ENCODE results near the gene DHRS7. TPM values are rescaled to one million over a fixed set of nuclear protein-coding genes. Genes with fewer than 3 reads are reported as not detected.

DHRS7 gene
- 100 to 1,000 TPM in 7 of 9 donors, 10 to 100 TPM in 2; 92.8 to 248 (median 168) TPM for total RNA-seq
- 100 to 1,000 TPM in 1 of 3 donors, 10 to 100 TPM in 2; 41.3 to 134 (median 80.5) TPM for polyA plus RNA-seq
- long read RNA-seq, donor 1, transcript DHRS7-206 (2 exons, 563 nt): minor isoform, 42 of 159 reads
- long read RNA-seq, donor 1, transcript DHRS7-207 (4 exons, 924 nt): minor isoform, 5 of 159 reads
- long read RNA-seq, donor 1, transcript DHRS7-209 (7 exons, 1,322 nt): major isoform, 80 of 159 reads
- long read RNA-seq, donor 1, partial matches to known transcripts: 31 of 159 reads
- long read RNA-seq, donor 1, other reads (novel, unspliced or antisense): 0 of 159 reads
- long read RNA-seq, donor 2, transcript DHRS7-206 (2 exons, 563 nt): minor isoform, 15 of 133 reads
- long read RNA-seq, donor 2, transcript DHRS7-209 (7 exons, 1,322 nt): major isoform, 81 of 133 reads
- long read RNA-seq, donor 2, transcript DHRS7-207 (4 exons, 924 nt): minor isoform, 11 of 133 reads
- long read RNA-seq, donor 2, partial matches to known transcripts: 25 of 133 reads
- long read RNA-seq, donor 2, other reads (novel, unspliced or antisense): 0 of 133 reads
- long read RNA-seq, donor 3, transcript DHRS7-206 (2 exons, 563 nt): minor isoform, 24 of 102 reads
- long read RNA-seq, donor 3, transcript DHRS7-209 (7 exons, 1,322 nt): major isoform, 60 of 102 reads
- long read RNA-seq, donor 3, partial matches to known transcripts: 15 of 102 reads
- long read RNA-seq, donor 3, other reads (novel, unspliced or antisense): 0 of 102 reads
- long read RNA-seq, donor 4, transcript DHRS7-209 (7 exons, 1,322 nt): major isoform, 207 of 229 reads
- long read RNA-seq, donor 4, transcript DHRS7-206 (2 exons, 563 nt): minor isoform, 8 of 229 reads
- long read RNA-seq, donor 4, partial matches to known transcripts: 4 of 229 reads
- long read RNA-seq, donor 4, other reads (novel, unspliced or antisense): 5 of 229 reads
- long read RNA-seq, donor 5, transcript DHRS7-209 (7 exons, 1,322 nt): major isoform, 281 of 303 reads
- long read RNA-seq, donor 5, partial matches to known transcripts: 13 of 303 reads
- long read RNA-seq, donor 5, other reads (novel, unspliced or antisense): 6 of 303 reads
- long read RNA-seq, donor 6, transcript DHRS7-209 (7 exons, 1,322 nt): major isoform, 152 of 178 reads
- long read RNA-seq, donor 6, transcript DHRS7-206 (2 exons, 563 nt): minor isoform, 14 of 178 reads
- long read RNA-seq, donor 6, partial matches to known transcripts: 4 of 178 reads
- long read RNA-seq, donor 6, other reads (novel, unspliced or antisense): 8 of 178 reads
- long read RNA-seq, donor 7, transcript DHRS7-206 (2 exons, 563 nt): minor isoform, 5 of 53 reads
- long read RNA-seq, donor 7, transcript DHRS7-207 (4 exons, 924 nt): minor isoform, 9 of 53 reads
- long read RNA-seq, donor 7, transcript DHRS7-209 (7 exons, 1,322 nt): major isoform, 34 of 53 reads
- long read RNA-seq, donor 7, partial matches to known transcripts: 5 of 53 reads
- long read RNA-seq, donor 7, other reads (novel, unspliced or antisense): 0 of 53 reads
- long read RNA-seq, donor 8, transcript DHRS7-209 (7 exons, 1,322 nt): major isoform, 86 of 110 reads
- long read RNA-seq, donor 8, transcript DHRS7-206 (2 exons, 563 nt): minor isoform, 12 of 110 reads
- long read RNA-seq, donor 8, partial matches to known transcripts: 6 of 110 reads
- long read RNA-seq, donor 8, other reads (novel, unspliced or antisense): 0 of 110 reads
- long read RNA-seq, donor 9, transcript DHRS7-209 (7 exons, 1,322 nt): major isoform, 74 of 129 reads
- long read RNA-seq, donor 9, transcript DHRS7-206 (2 exons, 563 nt): minor isoform, 36 of 129 reads
- long read RNA-seq, donor 9, partial matches to known transcripts: 15 of 129 reads
- long read RNA-seq, donor 9, other reads (novel, unspliced or antisense): 0 of 129 reads
- long read RNA-seq, donor 10, transcript DHRS7-206 (2 exons, 563 nt): minor isoform, 5 of 54 reads
- long read RNA-seq, donor 10, transcript DHRS7-209 (7 exons, 1,322 nt): major isoform, 39 of 54 reads
- long read RNA-seq, donor 10, partial matches to known transcripts: 5 of 54 reads
- long read RNA-seq, donor 10, other reads (novel, unspliced or antisense): 0 of 54 reads

GRCh38 chr14:60164712-60165546, at the start of gene DHRS7:
Gene DHRS7 (minus strand): TSS chr14:60165398. CDS start chr14:60165309, 89 bp downstream.
- DNase-seq: peak; percentile 81 to 90 (median 89)
- H3K27me3 ChIP-seq: no peaks in the 10 kb centered on the region
- peak within 1 kb of the TSS; percentile 75 to 93 (median 88) for H3K27ac ChIP-seq
- WGBS, 4 donors: 0 to 1% (median 0%) methylated on average over 10 to 68 of the region's 68 CpGs
- TF ChIP-seq POLR2A (IDR thresholded peaks at IDR 0.05) (peak; percentile 78 to 89), CTCF (IDR thresholded peaks at IDR 0.05) (peak in 5 of 6 experiments; percentile 9 to 70 (median 58))
- H3K4me3 ChIP-seq: peak within 1 kb of the TSS; percentile 62 to 90 (median 84)
- intact Hi-C loops (cut with DNase I): loop anchor here in 1 of 2 donors (5.0 to 10.0 kb wide), 2 partner anchors 70 to 98 kb away; partner anchors contain the start of gene PCNX4
- no peaks in the 10 kb centered on the region for H3K9me3 ChIP-seq (replicated peaks in 1 of 3)
- no peaks in the 10 kb centered on the region for H3K36me3 ChIP-seq (replicated peaks in 1 of 2)
- peaks cover 8 to 31% of the 10 kb centered on the region in 2 donors for H3K4me1 ChIP-seq (replicated peaks in 1 of 2)

- no peak overlapping the region for H3K27ac ChIP-seq
- no peaks in the 10 kb centered on the region for H3K4me1 ChIP-seq (replicated peaks in 1 of 2)
- 34 to 50% (median 43%) methylated on average over 1 of the region's 1 CpG for WGBS, 4 donors
- H3K4me3 ChIP-seq: no peak overlapping the region
- DNase-seq: no peak
- H3K27me3 ChIP-seq: no peaks in the 10 kb centered on the region
- no peaks in the 10 kb centered on the region for H3K36me3 ChIP-seq (replicated peaks in 1 of 2)
- H3K9me3 ChIP-seq (replicated peaks in 1 of 3): no peaks in the 10 kb centered on the region
- TF ChIP-seq POLR2A (IDR thresholded peaks at IDR 0.05) (no peak), CTCF (IDR thresholded peaks at IDR 0.05) (no peak)
- intact Hi-C loops (cut with DNase I): no loop called here
Measured at GRCh38 chr14:60214415-60215126, 49.4 kb upstream of the DHRS7 start.
